OCI-LY3 (cell line): ENCODE results near the gene MRPL39.

Source experiments
- EZH2phosphoT487 ChIP-seq: fragments of 200-600 bp; shearing (Covaris generic); IDR thresholded peaks from 2 replicates; pipeline ENCODE4 v1.6.1; 2018; ENCODE audit warnings: antibody characterized with exemption, mixed run types, low read depth
- TF ChIP-seq, protein P1 (sequence below): fragments of 200-600, 300-600 bp; sonication (generic); IDR thresholded peaks from 2 replicates; pipeline ENCODE4 v1.5.1; 2014; ENCODE audit warnings: antibody characterized with exemption, low read length, low read depth

DNA sequence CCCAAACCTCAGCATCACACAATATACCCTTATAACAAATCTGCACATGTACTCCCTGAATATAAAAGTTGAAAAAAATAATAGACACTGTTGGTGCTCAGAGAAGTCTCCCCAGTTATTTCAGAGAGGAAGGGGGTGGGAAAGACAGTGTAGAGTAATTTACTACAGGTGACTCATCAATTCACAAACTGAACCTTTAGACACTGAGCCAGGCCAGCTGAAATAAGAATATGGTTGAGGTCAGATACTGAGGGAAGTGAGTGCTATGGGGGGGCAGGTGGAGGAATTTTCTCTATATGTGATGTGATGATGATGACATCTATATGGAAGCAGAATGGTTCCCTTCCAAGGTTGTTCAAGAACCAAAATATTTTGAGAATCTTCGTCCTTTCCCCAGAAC is 50.1 kb downstream of the MRPL39 start:
- TF ChIP-seq EZH2phosphoT487, result no peak
- TF ChIP-seq, protein P1, sequence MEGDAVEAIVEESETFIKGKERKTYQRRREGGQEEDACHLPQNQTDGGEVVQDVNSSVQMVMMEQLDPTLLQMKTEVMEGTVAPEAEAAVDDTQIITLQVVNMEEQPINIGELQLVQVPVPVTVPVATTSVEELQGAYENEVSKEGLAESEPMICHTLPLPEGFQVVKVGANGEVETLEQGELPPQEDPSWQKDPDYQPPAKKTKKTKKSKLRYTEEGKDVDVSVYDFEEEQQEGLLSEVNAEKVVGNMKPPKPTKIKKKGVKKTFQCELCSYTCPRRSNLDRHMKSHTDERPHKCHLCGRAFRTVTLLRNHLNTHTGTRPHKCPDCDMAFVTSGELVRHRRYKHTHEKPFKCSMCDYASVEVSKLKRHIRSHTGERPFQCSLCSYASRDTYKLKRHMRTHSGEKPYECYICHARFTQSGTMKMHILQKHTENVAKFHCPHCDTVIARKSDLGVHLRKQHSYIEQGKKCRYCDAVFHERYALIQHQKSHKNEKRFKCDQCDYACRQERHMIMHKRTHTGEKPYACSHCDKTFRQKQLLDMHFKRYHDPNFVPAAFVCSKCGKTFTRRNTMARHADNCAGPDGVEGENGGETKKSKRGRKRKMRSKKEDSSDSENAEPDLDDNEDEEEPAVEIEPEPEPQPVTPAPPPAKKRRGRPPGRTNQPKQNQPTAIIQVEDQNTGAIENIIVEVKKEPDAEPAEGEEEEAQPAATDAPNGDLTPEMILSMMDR, result no peak
